ENCODE data around the gene BAIAP2L1.
"Not testable (repeated sequence)": the region's sequence is repeated elsewhere in the genome, so short reads cannot be mapped to it uniquely, and the experiment has no call there.

The BAIAP2L1 gene

GRCh38 chr7:98317366-98318040 is 83.4 kb downstream of the BAIAP2L1 start:
- DNase-seq = no peak

DNA sequence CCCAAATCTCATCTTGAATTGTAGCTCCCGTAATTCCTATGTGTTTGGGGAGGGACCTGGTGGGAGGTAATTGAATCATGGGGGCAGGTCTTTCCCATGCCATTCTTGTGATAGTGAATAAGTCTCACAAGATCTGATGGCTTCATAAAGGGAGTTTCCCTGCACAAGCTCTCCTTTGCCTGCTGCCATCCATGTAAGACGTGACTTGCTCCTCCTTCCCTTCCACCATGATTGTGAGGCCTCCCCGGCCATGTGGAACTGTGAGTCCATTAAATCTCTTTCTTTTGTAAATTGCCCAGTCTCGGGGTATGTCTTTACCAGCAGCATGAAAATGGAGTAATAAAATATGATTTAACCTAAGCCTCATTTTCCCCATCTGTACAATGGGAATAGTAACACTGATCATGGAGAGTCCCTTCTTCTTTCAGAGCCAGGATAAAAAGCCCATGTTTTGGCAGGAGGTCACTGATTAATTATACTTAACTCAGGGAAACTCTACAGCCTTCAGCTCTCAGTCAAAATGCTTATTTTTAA is 84.8 kb downstream of the BAIAP2L1 start:
- not testable (repeated sequence) for DNase-seq

- no peak for DNase-seq
These were observed 85.4 kb downstream of the BAIAP2L1 start for GRCh38 chr7:98315318-98315993.

DNA sequence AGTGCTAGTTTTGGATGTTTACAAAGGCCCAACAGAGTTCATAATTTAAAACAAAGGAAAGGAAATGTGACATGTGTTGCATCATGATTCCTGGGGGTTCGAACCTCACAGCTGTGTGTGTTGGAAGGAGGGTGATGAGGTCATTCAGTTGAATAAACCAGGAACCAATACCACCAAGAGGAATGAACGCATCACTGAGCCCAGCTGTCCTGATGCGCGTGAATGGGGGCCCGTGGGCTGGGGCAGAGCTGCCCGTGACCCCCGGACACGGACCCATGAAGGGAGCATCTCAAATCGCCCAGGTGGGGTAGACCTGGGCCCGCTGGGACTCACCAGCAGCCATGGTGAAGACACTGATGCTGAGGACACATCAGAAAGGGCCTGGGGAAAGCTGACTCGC is 86.4 kb downstream of the BAIAP2L1 start:
- DNase-seq = no peak

DNA sequence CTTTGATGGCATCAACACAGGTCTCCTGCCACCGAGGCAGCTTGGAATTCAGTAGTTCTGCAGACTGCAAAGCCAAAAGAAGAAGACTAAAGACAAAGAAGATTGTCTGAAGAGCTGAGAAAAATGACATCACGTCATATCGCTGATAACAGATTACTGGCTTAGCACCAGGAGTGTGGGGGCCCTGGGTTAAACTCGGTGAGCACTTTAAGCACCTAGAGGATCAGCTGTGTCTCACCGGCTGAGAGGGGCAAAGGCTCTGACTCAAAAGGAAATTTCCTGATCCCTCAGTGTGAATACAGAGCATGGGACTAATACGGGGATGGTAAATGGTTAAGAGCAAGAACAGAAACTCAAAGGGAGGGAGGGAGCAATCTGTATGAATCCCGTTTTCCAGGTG is 88.7 kb downstream of the BAIAP2L1 start:
- no peak for DNase-seq

GRCh38 chr7:98309566-98309965 is 91.3 kb downstream of the BAIAP2L1 start:
- DNase-seq = no peak

- DNase-seq = no peak
These were observed 92.9 kb downstream of the BAIAP2L1 start for GRCh38 chr7:98307971-98308466.

- no peak for DNase-seq
These were observed 94.8 kb downstream of the BAIAP2L1 start for GRCh38 chr7:98305951-98306535.

DNA sequence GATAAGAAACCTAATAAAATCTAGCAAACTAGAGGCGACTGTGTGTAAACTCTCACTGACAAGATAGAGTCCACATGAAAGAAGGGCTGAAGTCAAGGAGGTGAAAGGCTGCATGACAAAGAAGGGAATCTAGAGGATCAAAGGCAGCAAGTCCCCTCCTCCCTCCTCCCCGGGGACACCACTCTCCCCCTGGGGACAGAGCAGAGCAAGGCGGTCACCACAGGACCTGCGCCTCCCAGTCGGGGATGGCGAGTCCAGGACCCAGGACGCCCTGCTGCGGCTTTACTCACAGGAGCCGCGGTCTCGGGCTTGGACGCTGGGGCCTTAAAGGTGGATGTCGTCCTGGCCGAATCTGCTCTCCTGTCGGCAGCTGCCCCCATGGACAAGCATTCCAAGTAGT is 97.0 kb downstream of the BAIAP2L1 start:
- no peak for DNase-seq

DNA sequence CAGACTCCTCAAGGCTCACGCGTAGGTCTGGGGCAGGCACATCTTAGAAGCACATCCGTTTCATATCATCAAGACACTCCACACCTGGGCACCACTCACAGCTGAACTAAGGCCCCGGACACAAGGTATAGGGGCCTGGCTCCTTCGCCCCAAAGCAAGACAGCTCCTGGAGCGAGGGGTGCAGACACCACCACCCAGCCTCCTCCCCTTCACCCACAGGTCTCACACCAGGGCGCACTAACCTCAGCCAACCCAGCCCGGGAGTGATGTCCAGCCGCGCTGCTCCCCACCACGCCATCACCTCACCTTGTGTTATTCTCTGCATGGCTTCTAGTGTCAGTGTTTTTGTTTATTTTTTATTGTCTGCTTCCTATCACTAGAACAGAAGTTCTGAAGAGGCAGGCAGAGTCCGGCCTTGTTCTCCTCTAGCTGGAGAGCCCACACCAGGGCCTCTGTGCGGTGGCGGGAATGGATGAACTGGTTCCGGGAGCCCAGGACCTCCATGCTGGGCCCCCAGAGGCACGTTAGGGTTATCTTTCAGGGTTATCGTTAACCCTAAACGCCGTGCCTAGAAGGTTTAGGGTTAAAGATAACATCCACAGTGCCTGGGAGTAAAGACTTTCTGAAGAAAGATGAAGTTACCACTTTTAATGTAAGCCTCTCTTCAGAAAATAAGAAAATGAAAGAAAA is 97.6 kb downstream of the BAIAP2L1 start:
- no peak for DNase-seq

- DNase-seq = no peak
These were observed 99.0 kb downstream of the BAIAP2L1 start for GRCh38 chr7:98301693-98302470.

DNA sequence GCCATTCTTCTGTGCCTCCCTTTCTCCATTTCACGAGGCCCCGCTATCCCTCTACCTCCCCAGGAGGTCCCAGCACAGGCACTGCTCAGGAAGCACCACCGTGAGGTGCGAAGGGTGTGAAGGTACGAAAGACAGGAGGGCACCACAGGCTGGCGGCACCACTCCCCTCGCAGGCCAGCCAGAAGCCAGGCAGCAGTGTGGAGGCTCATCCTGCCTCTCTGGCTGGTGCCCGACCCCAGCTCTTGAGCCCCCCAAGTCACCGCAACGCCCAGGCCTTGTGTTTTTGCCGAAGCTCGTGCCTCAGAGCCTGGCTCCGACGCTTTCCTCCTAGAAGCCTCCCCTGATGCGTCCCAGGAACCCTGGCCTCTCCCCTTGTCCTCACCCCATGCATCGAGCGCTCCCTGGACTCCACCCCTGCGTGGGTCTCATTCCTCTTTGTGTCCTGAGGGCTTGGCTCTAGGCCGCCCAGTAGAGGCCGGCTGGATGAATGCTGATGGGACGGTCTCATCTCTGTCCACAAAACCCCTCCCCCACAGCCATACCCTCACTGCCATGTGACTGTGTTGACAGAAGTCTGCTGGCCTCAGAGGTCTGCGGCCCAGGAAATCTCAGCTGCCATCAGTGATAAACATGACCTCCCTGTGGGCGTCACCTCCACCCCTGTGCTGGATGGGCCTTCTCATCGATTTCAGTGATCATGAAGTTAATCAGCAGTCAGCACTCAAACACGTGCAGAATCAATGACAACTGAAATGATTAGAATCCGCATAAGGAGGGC is 100.1 kb downstream of the BAIAP2L1 start:
- DNase-seq = no peak

- DNase-seq = no peak
These were observed 103.1 kb downstream of the BAIAP2L1 start for GRCh38 chr7:98297626-98298286.

GRCh38 chr7:98296833-98297232 is 104.1 kb downstream of the BAIAP2L1 start:
- no peak for DNase-seq

GRCh38 chr7:98295467-98296192 is 105.3 kb downstream of the BAIAP2L1 start:
- DNase-seq = no peak

GRCh38 chr7:98294798-98295382 is 106.0 kb downstream of the BAIAP2L1 start:
- no peak for DNase-seq

DNA sequence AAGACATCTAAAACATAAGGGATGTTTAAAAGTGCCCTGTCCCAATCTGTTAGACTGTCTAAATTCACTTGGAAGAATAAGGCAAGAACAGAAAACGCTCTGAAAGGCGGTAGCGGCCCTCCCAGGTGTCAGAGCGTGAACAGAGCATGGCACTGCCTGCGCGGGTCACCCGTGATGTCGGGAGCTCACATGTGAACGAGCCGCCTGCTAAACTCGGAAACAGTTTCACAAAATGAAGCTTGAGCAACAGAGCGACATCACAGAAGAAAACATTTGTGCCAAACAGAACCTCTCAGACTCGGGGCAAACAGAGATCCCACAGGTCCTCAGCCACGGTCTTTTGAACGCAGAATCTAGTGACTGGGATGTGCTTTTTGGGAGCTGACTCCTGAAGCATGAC is 106.6 kb downstream of the BAIAP2L1 start:
- DNase-seq = no peak

DNA sequence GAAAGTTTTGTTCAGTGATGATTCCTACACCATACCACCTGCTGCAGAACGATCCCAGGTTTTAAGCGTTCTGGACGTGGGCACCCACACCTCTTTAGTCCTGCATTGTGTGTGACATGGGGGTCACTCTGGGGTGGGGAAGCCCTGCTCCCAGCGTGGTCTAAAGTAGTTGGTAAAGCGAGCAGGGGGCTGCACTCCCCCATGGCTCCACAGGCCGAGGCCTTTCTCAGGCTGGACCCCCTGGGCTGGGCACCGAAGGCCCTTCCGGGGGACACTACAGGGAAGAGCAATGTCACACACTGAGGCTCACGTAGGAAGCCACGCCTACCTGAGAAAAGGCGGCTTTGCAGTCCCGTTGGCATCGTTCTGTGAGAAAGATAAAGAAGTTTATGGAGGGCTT is 107.1 kb downstream of the BAIAP2L1 start:
- no peak for DNase-seq

DNA sequence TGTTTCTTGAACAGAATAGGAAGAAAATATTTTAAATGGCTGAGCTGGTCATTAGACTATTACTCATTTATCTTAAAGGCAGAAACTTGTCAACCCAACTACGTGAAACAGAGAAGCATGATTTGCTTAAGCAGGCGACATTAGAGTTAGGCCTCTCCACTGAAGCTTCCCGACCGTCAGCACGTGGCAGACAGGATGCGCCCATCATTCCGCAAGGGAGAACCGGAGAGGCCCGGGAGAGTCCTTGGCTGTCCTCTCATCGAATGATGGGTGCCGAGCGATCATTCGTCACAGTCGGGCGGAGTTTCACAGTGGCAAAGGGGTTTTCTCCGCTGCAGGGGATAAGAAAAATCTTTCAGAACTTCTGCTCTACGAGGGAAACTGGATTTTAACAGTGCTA is 107.6 kb downstream of the BAIAP2L1 start:
- no peak for DNase-seq

DNA sequence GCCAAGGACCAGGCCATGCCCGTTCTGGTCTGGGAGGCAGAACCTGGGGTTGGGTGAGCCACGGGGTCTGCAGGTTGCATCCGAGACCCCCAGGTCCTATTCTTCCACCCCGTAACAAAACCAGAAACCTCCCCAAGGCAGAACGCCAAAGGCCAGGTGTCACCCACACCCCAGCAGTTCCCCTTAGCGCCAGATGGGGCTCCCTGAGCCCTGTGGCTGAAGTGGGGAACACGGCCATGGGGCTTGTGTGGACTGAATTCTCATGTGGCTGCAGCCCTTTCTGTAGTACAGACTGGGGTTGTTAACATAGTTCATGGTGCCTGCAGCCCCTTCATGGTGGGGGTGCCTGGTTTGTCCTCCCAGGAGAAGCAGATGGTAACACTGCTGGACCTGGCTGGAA is 109.2 kb downstream of the BAIAP2L1 start:
- DNase-seq = no peak

Data from inflammatory macrophage (primary cell).